Lower leg skin (tissue), 3 donors: ENCODE data around the gene TNFAIP8.

Experiments used
- CTCF ChIP-seq, 3 donors: fragments of 450-650 bp; IDR thresholded peaks; one replicate each; pipeline ENCODE4 v1.5.1; 2016; ENCODE audit warnings: antibody characterized with exemption in 3 of 3, mild to moderate bottlenecking in 3 of 3, moderate library complexity in 2 of 3
- POLR2A ChIP-seq, 2 donors: fragments of 450-650 bp; IDR thresholded peaks; one replicate each; pipeline ENCODE4 v1.6.1; 2016 to 2017; ENCODE audit warnings: antibody characterized with exemption in 2 of 2, mild to moderate bottlenecking in 1 of 2, moderate library complexity in 1 of 2

GRCh38 chr5:119322948-119323537 lies 32.8 kb upstream of the TNFAIP8 start:
- TF ChIP-seq CTCF (IDR thresholded peaks at IDR 0.05) (no peak), POLR2A (IDR thresholded peaks at IDR 0.05) (no peak)
